Liver (tissue), 3 donors: ENCODE results near the gene SPECC1.

Experiments
- GABPA ChIP-seq, 2 donors: IDR thresholded peaks in 1 of 2; conservative IDR thresholded peaks in 1 of 2; 2 replicates each; pipeline ENCODE4 v1.6.1; 2016; ENCODE audit warnings: antibody characterized with exemption in 2 of 2, mild to moderate bottlenecking in 1 of 2, moderate library complexity in 1 of 2
- JUND ChIP-seq, 2 donors: IDR thresholded peaks; 2 replicates each; pipeline ENCODE4 v1.6.1; 2016; ENCODE audit warnings: antibody characterized with exemption in 2 of 2
- TAF1 ChIP-seq: conservative IDR thresholded peaks from 2 replicates; pipeline ENCODE4 v1.6.1; 2016; ENCODE audit warnings: antibody characterized with exemption, mild to moderate bottlenecking
- TF ChIP-seq, protein P1 (sequence below): fragments of 150-350 bp; IDR thresholded peaks from 2 replicates; pipeline ENCODE4 v1.5.1; 2017; ENCODE audit warnings: improper control_type of control experiment, low read depth, low read length; ENCODE audit not compliant: missing input control
- TF ChIP-seq, protein P2 (sequence below): IDR thresholded peaks from 2 replicates; pipeline ENCODE4 v1.6.1; 2016; ENCODE audit warnings: antibody characterized with exemption
- donor health status: healthy.
- donor health status: healthy.

DNA sequence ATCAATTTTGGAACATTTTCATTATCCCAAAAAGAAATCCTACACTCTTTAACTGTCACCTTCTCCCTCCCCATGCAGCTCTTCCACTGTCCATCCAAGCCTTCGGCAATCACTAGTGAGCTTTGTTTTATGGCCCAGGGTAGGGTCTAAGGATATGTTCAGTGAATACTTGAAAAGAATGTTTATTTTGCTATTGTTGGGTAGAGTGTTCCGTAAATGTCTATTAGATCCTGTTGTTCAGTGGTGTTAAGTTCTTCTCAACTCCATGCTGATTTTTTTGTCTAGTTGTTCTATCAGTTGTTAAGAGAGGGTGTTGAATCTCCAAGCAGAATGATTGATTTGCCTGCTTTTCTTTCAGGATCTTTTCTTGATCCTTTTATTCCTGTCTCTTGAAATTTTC is 29.9 kb downstream of the SPECC1 start:
- TF ChIP-seq, protein P1, sequence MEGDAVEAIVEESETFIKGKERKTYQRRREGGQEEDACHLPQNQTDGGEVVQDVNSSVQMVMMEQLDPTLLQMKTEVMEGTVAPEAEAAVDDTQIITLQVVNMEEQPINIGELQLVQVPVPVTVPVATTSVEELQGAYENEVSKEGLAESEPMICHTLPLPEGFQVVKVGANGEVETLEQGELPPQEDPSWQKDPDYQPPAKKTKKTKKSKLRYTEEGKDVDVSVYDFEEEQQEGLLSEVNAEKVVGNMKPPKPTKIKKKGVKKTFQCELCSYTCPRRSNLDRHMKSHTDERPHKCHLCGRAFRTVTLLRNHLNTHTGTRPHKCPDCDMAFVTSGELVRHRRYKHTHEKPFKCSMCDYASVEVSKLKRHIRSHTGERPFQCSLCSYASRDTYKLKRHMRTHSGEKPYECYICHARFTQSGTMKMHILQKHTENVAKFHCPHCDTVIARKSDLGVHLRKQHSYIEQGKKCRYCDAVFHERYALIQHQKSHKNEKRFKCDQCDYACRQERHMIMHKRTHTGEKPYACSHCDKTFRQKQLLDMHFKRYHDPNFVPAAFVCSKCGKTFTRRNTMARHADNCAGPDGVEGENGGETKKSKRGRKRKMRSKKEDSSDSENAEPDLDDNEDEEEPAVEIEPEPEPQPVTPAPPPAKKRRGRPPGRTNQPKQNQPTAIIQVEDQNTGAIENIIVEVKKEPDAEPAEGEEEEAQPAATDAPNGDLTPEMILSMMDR = no peak
- TF ChIP-seq JUND (IDR thresholded peaks at IDR 0.05) (no peak), TAF1 (no peak), GABPA (IDR thresholded peaks at IDR 0.05 in 1 of 2, conservative IDR thresholded peaks at IDR 0.05 in 1 of 2) (no peak)
- TF ChIP-seq, protein P2, sequence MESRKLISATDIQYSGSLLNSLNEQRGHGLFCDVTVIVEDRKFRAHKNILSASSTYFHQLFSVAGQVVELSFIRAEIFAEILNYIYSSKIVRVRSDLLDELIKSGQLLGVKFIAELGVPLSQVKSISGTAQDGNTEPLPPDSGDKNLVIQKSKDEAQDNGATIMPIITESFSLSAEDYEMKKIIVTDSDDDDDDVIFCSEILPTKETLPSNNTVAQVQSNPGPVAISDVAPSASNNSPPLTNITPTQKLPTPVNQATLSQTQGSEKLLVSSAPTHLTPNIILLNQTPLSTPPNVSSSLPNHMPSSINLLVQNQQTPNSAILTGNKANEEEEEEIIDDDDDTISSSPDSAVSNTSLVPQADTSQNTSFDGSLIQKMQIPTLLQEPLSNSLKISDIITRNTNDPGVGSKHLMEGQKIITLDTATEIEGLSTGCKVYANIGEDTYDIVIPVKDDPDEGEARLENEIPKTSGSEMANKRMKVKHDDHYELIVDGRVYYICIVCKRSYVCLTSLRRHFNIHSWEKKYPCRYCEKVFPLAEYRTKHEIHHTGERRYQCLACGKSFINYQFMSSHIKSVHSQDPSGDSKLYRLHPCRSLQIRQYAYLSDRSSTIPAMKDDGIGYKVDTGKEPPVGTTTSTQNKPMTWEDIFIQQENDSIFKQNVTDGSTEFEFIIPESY = no peak
